Stimulated activated CD4-positive, alpha-beta T cell treated with anti-CD3 and anti-CD28 coated beads, TNF-alpha, amount 100 ng/mL, for 4 hours (primary cell): Measurements from ENCODE around the gene POU2F3.
A peak's percentile ranks its signal among the peaks of the same experiment; 100 is the strongest.

Source experiments
- DNase-seq, 3 experiments: peaks; one replicate each; pipeline ENCODE4 v3.0.0-alpha.2; 2020; ENCODE audit warnings: low read depth in 3 of 3

Gene POU2F3

DNA sequence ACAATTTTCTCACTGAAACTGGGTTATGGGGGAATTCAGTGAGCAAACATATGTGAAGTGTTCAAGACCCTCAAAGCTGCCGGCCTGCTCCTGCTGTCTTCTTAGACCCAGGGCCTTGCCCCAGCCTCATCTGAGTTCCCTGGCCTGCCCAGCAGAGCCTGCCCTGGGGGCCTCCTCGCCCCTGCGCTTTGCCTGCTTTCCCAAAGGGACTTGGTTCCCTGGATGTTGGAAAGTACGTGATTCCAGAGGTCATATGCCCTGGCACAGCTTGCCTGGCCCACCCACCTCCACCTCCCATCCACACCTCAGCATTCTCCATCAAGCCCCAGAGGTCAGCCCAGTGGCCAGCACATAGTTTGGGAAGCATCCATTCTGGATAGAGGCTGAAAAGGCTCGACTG is 13.7 kb upstream of the POU2F3 start:
- no peak for DNase-seq

DNA sequence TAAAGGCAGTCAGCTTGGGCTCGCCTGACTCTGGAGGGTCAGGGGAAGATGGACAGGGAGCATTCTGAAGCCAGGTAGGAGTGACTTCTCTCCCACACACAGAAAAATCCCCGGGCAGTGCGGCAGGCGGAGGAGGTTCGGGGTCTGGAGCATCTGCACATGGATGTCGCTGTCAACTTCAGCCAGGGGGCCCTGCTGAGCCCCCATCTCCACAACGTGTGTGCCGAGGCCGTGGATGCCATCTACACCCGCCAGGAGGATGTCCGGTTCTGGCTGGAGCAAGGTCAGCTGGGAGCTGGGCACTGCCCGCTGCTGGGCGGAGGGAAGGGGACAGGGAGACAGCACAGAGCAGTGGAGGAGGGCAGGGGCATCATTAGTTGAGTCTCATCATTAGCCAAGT is 13.2 kb upstream of the POU2F3 start:
- DNase-seq, result no peak

DNA sequence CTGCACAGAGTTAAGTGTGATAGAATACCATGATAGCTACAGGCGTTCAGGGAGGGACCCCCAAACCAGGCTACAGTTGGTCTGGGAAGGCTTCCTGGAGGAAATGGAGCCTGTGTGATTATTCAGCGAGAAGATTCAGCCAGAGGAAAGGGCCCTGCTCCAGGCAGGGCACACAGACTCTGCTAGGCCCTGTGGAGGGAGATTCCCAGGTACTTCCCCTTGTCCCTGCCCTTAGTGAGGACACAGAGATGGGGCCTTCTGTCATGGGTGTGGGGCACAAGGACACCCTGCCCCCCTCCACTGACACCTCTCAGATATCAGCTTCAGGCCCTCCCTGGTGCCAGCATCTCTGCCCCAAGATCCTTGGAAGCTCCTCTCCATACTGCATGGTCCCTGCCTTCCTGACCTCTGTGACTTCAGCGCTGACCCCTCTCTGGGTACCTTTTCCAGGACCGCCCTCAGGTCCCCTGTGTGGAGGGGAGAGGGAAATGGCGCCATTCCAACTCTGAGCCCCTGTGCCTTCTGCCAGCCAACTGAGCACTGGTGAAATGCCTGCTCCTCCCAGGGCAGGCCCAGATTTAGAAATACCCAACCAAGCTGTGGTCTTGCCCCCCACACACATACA is 12.6 kb upstream of the POU2F3 start:
- DNase-seq, result no peak

DNA sequence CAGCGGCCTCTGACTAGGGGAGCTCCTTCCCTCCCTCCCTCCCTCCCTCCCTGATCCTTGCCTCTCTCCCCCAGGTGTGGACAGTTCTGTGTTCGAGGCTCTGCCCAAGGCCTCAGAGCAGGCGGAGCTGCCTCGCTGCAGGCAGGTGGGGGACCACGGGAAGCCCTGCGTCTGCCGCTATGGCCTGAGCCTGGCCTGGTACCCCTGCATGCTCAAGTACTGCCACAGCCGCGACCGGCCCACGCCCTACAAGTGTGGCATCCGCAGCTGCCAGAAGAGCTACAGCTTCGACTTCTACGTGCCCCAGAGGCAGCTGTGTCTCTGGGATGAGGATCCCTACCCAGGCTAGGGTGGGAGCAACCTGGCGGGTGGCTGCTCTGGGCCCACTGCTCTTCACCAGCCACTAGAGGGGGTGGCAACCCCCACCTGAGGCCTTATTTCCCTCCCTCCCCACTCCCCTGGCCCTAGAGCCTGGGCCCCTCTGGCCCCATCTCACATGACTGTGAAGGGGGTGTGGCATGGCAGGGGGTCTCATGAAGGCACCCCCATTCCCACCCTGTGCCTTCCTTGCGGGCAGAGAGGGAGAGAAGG is 11.1 kb upstream of the POU2F3 start:
- DNase-seq, result no peak

DNA sequence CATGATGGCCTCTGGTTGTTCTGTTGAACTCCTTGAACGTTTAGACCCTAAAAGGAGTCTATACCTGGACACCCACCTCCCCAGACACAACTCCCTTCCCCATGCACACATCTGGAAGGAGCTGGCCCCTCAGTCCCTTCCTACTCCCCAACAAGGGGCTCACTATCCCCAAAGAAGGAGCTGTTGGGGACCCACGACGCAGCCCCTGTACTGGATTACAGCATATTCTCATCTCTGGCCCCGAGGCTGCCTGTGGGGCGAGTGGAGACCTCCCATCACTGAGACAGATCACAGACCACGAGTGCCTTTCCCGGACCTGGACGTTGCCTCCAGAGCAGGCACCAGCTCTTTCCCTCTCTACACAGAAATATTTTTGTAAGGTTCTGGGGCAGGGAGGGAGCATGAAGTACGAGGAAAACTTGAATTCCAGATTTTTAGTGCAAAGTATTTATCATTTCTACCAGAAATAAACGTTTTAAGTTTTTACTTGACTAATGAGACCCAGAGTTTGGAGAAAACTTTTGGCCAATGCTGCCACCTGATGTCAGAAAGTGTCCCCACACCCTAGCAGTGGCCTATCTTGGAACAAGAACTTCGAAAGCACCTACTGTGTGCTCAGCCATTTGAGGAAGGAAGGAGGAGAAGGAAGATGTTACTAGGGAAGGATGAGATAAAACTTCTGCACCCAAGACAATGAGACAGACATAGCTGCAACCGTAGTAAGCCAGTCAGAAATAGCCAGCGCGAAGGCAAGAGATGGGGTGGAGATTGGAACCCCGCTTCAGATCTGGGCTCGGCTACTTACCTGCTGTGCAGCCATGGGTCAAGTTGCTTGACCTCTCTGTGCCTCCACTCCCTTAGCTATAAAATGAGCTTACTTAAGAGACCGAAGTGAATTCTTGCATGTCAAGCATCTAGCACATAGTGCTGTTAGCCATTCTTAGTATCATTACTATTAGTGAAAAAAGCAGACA is 10.2 kb upstream of the POU2F3 start:
- DNase-seq, result no peak

DNA sequence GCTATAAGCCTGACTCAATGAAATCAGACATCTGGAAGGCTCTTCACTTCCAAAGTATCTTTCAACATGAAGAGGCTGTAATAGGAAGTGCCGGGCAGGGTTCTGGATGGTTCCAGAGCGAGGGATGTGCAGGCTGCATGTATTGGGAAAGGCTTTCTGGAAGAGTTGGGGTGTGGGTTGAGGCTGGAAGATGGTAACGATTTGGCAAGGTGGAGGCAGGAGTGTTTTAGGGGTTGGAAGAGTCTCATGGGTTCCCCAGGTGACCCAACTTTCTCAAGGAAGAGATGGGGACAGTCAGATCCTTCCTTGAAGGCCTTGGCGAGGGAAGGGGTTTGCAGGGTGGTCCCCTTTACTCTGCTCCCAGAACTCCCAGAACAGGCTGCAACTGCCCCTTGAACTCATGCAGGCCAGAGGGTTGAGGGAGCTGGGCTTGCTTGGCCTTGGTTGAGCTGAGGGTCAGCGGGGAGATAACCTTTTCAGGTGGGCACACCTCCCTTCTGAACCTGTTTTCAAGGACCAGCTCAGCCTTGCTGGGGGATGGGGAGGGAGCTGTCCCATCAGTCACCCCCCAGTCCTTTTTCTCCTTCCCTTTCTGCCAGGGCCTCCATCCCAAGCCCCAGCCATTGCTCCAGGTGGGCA is 9.4 kb upstream of the POU2F3 start:
- DNase-seq, result no peak

DNA sequence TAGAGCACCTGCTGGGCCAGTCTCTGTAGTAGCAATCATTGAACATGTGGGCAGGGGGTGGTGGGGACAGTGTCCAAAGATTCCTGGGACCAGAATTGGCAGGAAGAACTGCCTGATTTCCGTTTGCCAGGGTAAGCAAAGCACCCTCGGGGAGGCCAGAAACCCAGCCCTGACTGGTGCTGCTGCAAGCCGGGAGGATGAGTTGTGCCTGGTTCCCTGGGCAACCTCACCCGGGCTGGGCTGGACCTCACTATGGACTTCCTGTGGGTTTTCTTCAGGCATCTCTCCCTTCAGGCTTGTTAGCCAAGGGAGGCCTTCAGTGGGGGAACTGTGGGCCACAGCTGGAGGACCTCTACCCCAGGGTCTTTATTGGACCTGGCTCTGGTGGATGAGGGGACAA is 8.0 kb upstream of the POU2F3 start:
- DNase-seq, result no peak

DNA sequence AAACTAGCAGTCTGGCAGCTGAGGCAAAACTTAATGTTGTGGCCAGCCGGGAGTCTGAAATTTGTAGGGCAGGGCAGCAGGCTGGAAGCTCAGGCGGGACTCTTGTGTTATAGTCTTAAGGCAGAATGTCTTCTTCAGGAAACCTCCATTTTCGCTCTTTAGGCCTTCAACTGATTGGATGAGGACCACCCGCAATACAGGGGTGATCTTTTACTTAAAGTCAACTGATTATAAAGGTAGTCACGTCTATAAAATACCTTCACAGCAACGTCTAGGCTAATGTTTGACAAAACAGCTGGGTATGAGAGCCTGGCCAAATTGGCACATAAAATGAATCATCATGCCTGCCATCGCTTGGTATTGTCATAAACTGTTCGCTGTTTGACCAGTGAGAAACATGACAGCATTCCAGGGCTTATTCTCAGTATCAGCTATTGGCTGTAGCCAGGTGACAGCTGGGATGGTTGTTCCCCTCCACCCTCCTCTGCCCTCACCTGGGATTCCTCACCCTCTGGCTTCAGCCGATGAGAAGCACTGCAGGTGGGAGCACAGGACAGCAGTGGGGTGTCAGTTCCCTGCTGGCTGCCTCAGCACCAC is 6.6 kb upstream of the POU2F3 start:
- no peak for DNase-seq

DNA sequence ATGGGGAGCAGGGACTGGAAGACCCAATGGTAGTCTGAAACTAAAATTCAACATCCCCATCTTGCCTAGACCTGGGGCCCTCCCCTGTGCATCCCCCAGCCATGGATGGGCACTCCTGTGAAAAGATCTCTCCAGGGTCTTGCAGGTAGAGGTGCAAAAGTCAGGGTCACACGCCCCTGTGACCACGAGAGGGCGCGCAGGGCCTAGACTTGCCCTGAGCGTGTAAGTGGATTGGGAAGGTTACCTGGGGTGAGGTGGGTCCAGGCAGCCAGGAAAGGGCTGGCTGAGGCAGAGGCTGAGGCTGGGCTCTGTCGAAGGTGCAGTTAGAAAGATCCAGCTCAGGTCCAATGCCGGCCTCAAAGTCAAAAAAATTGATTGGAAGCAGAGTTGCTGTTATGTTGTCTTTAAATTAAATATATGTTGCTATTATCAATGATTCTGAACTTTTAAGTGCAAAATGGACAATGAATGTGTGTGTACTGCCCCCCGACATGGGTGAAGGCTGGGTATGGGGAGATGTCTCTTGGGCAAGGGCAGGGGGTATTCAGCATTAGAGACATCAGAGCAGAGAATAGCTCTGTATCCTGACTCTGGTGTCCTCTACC is 4.8 kb upstream of the POU2F3 start:
- DNase-seq, result peak; percentile 7 to 36 (median 35)

DNA sequence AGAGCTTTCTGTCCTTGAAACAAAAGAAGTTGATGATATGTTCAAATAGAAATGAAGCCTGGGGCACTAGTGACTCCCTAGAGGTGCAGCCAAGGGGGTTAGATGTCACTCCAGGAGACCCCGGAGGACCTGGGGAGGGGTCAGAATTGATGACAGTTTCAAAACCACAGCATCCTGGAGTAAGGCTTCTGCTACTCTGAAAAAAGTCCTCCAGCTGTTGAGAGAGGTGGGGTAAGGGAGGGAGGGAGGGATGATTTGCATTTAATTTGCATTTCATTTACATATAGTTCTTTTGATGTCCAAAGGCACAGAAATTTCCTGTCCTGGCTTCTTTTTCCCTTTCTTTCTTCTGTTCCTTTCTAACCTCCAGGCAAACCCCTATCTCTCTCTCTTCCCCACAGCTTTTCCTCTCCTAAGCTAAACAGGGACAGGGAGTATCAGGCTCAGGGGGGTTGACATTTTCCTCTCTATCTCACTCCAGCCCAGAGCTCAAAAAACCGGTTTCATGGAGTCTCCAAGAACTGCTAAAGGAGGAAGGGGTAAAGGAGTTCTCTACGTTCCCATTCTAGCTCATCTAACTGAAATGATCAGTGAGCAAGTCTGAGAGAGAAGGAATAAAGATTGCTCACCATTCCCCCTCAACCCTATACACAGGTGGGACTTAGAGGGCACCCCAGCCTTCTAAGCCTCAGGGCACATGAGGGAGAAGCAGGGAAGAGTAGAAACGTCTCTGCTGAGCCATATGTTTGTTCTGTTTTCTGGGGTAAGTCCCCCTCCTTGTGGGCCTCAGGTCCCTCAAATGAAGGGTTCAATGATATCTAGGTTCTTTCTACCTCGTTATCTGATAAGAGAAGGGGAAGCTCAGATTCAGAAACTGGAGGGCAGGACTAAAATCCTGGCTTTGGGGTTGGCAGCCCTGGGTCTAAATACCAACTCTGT is 3.5 kb upstream of the POU2F3 start:
- no peak for DNase-seq

DNA sequence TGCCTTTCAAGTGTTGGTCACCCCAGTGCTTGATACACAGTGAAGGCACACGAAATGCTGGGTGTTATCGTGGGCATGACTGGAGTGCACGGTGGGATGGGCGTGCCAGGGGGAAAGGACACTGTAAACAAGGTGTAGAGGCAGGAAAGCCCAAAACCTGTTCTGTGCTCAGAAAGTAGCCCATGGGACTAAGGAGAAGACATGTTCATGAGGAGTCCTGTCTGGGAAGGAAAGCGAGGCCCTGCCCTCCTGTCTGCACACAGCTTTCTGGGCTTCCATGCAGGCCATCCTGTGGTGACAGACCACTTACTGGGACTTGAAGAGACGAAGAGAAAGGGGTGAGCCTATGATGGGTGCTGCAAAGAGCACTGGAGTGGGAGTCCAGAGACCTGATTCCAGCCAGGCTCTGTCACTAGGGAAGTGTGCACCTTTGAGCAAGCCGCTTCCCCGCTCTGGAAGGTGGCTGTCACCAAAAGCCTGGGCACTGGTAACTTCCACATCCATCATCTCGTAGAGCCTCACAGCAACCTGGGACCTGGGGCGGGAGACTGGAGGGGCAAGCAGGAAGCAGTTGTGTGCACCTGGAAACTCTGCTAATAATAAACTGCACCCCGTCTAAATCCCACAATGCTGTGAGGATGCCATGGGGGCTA is 846 bp upstream of the POU2F3 start:
- no peak for DNase-seq

DNA sequence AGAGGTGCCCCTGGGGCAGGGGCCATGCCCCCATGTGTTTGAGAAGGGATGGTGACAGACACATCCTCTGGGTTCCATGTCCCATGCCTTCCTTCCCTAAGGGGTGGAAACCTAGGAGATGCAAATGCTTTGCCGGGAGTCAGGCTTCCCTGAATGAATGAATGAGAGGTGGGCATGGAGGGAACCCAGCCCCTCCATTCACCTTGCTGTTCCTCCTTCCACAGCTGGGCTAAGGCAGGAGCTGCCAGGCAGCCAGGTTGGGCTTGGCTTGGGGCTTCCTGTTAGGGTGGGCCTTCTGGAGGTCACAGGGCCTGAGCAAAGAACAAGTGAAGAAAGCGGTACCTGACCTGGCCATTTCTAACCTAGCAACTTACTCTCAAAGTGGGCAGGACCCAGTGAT is 926 bp downstream of the POU2F3 start:
- DNase-seq, result no peak

DNA sequence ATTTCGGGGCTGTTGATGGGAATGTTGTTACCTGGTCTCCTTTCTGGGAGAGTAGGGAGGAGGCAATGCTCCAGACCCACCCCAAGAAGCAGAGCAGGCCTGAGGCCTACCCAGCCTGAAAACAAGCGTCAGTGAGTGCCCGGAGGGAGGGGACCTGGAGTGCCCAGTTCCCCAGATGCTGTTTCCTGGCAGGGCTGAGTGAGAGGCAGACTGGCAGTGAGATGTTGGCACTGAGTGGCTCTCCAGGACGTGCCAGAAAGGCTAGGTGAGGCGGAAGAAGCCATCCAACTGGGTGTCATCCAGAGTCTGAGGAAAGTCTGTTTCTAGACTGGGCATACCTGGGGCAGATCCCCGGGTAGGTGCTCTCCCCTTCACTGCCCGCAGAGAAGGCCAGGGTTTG is 1.3 kb downstream of the POU2F3 start:
- no peak for DNase-seq

DNA sequence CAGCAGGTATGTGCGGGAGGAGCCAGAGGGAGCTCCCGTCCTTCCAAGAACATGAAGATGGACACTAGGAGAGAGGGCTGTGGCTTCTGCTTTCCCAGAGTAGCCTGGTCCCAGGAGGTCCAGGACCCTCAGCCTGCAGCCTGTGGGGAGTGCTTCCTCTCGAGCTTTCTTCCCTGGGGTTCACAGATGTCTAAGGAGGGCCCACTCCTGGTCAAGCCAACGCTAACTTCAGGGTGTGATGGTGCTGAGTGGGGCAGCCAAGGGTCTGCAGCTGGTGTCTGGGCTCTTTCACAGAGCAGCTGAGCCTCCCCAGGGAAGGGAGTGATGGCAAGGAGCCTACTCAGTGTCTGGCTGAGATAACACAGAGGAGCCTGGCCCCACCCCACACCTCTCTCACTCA is 3.3 kb downstream of the POU2F3 start:
- no peak for DNase-seq

DNA sequence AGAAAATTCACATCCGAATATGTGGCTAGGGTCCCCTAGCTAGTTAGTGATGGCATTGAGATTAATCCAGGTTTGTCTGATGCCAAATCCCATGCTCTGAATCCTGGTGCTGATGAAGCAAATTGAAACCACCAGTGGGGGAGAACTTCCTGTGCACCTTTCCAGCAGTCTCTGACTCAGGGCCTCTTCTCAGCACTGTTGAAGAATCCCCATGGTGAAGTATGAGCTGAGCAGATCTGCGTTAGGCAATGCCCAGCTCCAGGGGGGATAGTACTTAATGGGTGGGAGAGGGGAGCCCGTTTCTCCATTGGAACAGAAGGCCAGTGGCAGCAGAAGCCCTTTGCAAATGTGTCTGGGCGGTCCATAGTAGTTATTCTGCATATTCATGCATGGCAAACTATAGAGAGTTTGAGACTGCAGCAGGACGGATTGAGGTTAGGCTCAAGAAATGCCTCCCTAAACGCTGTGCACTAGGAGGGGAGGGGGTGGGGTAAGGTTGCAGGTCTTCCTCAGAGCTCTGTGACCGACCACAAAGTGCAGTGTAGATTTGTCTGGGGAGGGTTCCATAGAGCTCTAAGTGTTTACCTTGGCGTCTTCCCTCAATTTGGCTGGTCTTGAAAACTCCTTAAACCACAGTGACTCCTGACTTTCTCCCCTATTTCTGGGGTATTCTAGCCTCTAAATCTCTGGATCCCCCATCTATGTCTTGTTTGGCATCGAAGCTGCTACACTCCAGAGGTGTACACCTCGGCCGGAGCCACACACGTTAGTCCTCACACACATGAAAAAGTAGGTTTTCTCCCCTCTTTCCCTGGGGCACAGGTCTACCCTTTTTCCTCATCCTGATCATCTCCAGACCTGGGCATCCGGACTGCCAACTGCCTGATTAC is 4.8 kb downstream of the POU2F3 start:
- no peak for DNase-seq

DNA sequence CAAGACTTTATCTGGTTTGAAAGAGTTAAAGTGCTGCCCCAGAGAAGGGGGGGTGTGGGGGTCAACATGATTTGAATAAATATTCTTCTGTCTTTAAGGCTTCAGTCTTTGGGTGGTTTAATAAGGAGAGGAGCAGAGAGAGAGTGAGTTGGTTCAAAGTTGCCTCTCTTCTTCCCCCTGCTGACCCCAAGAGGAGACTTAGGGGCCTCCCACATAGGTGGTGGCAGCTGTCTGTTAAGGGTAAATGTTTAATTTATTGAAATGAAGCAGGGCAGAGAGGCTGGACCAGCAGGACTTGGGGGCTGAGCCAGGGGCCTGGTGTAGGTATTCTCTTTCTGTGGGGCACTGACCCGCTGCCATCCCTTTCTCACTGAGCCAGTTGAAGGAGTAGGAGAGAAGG is 5.5 kb downstream of the POU2F3 start:
- DNase-seq, result no peak

DNA sequence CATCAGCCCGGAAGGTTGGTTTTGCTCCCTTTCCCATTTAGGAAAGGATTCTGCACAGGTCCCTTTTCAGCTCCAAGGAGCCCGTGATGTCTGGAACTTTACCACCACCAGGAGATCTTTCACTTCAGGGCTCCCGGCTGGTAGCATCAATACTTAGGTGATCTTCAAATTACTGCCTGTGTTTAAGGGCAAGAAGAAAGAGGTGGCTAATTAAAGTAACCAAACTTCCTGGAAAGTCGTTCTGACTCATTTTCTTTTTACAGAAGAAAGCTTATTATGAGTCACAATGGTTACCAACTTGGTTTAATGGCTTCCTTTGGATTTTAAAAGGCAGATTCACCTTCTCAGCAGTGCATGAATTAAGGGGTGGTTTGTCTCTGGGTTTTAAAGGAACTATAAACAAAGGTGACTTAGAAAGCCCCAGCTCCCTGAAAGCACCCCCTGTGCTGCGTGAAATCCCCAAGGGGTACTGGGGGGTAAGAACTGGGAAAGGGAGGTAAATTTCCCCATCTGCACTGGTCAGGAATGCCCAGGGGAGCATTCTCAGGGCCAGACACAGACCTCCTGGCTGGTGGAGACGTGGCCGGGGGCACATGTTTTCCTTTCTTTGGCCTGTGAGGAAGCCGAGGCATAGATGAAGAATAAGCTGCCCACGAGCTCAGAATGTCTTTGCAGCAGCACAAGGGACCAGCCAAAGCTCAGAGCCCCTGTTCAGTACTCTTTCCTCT is 8.8 kb downstream of the POU2F3 start:
- no peak for DNase-seq
